CD4-positive, alpha-beta T cell treated with Interleukin-4 for 1 hour (primary cell): ENCODE data around the gene TMCO1.
"Not testable (repeated sequence)": the region's sequence is repeated elsewhere in the genome, so short reads cannot be mapped to it uniquely, and the experiment has no call there.

Experiments
- DNase-seq, 2 donors: peaks; one replicate each; pipeline ENCODE4 v3.0.0-alpha.2; 2020 to 2022

The TMCO1 gene

DNA sequence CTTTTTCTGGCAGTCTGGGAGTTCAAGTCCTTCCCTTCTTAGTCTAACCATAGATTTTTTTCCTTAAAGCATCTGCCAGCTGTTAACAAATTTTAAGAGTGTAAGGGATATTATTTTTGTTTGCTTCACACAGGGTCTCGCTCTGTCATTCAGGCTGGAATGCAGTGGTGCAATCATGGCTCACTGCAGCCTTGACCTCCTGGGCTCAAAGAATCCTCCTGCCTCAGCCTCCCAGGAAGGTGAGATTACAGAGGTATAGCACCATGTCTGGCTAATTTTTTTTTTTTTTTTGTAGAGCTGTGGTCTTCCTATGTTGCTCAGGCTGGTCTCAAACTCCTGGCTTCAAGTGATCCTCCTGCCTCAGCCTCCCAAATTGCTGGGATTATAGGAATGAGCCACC lies 23.8 kb downstream of the TMCO1 start:
- DNase-seq: not testable (repeated sequence)

DNA sequence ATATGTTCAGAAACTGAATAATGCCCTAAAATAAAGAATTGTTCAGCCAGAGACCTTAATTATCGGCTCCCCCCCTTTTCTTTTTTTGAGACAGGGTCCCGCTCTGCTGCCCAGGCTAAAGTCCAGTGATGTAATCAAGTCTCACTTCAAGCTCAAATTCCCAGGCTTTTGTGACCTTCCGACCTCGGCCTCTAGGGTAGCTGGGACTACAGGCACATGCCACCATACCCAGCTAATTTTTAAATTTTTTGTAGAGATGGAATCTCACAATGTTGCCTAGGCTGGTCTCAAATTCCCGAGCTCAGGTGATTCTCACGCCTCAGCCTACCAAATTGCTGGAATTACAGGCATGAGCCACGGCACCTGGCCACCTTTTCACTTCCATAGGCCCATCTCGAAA lies 26.5 kb downstream of the TMCO1 start:
- no peak for DNase-seq

DNA sequence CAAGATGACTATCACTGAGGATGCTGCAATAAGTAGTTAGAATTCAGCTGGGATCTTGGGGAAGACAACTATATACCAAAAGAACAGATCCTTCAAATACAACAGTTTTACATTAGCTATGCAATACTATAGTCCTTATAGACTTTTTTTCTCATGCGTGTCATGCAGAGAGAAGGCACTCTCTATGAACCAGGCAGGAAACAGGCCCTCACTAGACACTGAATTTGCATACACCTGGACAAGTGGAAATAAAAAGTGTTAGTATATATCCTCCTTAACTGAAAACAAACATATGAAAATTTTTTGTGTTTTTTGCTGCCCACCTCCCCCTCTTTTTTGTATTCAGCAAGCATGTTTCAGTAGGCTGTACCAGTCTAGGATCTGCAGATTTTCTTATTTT lies 29.9 kb downstream of the TMCO1 start:
- no peak for DNase-seq

DNA sequence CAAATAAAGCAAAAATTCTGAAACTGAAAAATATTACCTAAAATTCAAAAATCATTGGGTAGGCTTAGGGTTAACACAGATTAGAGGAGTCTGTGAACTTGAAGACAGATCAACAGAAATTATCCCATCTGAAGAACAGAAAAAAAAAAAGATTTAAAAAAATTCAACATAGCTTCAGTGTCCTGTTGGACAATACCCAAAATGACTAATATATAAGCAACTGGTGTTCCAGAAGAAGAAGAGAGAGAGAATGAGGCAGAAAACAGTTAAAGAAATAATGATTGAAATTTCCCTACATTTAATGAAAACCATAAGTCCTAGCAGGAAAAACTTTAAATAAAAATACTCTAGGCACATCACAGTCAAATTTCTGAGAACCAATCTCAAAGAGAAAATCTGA lies 31.5 kb downstream of the TMCO1 start:
- no peak for DNase-seq

DNA sequence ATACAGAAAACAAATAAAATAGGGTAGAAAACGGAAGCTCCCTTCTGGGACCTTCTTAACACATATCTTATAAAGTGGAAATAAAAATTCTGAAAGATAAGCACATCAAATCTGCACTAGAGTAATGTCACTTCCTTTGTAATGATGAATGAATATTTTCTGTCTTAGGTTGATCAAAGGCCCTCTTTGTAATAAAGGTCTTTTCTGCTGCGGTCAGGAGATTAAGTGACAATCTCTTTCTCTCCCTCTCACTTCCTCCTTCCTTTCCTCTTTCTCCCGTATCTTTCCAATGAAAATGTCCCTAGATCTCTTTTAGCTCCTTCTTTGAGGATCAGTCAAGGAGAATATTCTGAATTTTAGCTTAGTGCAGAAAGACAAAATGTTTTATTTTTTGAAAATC lies 33.8 kb downstream of the TMCO1 start:
- no peak for DNase-seq

DNA sequence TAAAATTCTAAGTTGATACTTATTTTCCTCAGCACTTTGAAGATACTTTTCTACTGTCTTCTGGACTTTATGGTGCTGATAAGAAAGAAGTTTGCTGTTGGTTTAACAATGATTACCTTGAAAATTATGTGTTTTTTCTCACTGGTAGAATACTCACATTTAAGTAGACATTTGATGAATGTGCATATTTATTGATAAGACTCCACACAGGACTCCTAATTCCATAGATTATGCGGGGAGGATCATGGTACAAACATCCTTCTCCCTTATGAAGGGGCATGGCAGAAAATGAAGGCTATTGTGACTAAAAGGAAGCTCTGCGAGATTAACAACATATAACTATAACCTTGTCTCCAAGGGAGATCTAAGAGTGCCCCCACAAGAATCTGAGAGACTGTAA lies 41.8 kb downstream of the TMCO1 start:
- DNase-seq: no peak

DNA sequence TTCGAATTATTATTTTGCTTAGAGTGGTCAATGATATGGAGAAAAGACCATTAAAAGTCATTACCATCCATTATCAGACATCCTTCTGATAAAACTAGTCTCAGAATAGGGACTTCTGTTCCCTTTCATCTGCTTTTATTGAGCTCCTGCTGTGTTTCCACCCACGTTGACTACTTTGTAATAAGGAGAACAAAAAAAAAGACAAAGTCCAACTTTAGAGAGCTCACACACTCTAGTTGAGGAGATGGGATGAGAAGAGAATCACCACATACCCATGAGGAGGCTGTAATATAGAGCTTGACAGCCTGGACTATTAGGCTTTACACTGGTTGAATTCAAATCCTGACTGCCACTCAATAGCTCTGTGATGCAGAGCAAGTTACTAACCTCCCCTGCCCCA lies 42.5 kb downstream of the TMCO1 start:
- no peak for DNase-seq

DNA sequence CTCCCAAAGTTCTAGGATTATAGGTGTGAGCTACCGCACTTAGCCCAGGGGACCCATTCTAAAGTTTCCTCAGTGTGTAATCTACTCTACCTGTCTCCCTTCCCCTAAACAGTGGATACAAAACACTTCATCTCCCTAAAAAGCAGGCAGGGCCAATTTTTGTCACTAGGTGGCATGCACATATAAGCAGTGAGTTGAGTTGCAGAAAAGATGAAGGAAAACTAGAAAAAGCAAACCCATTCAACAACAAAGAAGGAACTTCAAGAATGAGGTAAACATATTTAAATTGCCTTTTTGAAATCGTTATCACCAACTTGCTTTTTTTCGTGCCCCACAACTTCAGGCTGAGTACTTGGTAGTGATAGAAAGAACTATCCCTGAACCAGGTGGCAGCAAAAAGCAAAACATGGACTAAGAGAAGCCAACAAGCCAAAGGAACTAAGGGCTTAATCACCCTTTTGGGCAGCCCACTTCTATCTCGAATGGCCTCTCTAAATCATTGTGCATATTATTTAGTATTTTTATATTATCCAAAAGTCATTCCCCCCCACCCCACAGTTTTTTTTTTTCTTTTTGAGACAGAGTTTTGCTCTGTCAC lies 50.7 kb downstream of the TMCO1 start:
- DNase-seq: peak; percentile 34 to 46

DNA sequence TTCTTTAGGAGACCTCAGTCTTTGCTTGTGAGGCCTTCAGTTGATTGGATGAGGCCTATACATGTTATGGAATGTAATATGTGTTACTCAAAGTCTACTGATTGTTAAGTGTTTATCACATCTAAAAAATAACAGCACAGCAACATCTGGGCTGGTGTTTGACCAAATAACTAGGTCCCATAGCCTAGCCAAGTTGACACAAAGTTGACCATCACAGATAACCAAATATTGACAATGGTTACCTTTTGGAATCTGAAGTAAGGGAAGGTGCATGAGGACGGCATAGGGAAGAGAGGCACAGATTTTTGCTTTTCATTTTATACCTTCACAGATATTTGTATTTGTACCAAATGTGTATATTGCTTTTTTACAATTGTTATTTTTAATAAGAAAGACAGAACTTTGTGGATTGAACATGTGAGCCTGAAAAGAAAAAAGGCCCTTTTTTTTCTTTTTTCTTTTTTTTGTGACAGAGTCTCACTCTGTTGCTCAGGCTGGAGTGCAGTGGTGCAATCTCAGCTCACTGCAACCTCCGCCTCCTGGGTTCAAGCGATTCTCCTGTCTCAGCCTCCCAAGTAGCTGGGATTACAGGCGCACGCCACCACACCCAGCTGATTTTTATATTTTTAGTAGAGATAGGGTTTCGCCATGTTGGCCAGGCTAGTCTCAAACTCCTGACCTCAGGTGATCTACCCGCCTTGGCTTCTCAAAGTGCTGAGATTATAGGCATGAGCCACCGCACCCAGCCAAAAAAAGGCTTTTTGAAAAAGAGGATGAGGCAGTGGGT lies 52.2 kb downstream of the TMCO1 start:
- DNase-seq: not testable (repeated sequence)

DNA sequence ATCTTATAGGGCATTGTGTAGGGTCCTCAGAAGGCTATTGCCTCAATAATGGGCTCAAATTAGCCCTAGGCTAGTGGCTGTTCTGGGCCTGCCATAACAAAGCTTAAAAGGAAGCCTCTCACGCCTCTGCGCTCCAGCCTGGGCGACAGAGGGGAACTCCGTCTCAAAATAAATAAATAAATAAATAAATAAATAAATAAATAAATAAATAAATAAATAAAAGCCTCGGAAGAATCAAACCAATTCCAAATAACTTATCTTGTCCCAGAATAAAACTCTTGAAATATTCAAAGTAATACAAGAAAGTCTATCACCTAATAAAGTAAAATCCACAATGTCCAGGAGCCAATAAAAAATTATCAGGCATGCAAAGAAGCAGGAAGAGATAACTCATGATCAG lies 55.9 kb downstream of the TMCO1 start:
- no peak for DNase-seq

DNA sequence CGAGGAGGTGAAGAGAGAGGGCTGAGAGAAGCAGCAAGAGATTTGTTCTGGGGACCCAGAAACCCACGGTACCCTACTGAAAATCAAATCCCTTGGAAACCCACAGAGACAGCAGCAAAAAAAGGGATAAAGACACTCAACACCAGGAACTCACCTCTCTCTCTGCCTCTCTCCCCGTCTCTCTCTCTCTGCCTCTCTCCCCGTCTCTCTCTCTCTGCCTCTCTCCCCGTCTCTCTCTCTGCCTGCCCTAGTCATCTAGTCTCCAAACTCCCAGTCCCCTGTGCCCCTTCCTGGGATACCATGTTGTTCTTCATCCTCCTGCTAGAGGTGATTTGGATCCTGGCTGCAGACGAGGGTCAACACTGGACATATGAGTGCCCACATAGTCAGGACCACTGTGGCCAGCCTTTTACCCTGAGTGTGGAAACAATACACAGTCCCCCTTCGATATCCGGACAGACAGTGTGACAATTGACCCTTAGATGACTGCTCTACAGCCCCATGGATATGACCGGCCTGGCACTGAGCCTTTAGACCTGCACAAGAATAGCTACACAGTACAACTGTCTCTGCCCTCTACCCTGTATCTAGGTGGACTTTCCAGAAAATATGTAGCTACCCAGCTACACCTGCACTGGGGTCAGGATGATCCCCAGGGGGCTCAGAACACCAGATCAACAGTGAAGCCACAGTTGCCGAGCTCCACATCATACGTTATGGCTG lies 60.5 kb downstream of the TMCO1 start:
- no peak for DNase-seq

DNA sequence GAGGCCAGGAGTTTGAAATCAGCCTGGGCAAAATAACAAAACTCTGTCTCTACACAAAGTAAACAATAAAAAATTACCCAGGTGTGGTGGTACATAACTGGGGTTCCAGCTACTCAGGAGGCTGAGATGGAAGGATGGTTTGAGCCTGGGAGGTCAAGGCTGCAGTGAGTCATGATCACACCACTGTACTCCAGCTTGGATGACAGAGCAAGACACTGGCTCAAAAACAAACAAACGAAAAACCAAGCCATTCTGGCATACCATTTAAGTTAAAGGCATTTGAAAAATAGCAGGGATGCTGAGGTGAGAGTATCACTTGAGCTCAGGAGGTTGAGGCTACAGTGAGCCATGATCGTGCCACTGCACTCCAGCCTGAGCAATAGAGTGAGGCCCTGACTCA lies 65.0 kb downstream of the TMCO1 start:
- DNase-seq: no peak

DNA sequence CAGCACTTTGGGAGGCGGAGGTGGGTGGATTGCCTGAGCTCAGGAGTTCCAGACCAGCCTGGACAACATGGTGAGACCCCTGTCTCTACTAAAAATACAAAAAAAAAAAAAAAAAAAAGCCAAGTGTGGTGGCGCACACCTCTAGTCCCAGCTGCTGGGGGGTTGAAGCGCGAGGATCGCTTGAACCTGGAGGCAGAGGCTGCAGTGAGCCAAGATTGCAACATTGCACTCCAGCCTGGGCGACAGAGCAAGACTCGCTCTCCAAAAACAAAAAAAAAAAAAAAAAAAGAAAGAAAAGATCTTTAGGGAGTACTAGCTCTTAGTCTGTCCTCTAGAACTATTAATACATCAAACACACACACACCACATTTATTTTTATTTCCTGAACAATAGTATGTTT lies 66.7 kb downstream of the TMCO1 start:
- not testable (repeated sequence) for DNase-seq

DNA sequence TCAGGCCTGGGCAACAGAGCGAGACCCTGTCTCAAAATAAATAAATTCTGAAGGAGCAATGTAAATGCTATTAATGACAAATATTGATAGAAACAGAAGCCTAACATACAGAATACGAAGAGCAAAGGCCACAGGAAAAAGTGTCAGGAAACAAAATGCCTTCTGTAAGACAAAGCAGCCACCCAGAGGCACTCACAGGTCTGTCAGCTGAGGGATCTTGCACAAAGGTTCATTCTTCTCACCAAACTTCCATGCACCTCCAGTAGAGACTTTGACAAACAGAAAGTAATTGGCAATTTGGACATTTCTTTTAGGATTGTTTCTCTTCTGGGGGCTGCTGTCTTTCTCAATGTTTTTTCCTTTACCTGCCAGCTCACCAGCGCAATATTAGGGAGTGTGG lies 69.1 kb downstream of the TMCO1 start:
- no peak for DNase-seq

DNA sequence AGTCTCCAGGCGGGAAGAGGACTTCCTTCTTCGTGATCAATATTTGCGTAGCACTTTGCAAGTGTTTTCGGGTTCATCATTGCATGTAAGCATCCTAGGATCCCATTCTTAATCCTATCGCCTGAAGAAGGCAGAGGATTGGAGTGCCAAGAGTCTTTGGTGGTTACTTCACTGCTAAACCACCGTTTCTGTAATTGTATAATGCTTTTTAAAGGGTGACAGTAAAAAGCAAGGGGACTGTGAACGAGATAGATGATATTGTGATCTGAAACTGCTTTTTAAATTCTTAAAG lies 70.0 kb downstream of the TMCO1 start:
- DNase-seq: no peak

DNA sequence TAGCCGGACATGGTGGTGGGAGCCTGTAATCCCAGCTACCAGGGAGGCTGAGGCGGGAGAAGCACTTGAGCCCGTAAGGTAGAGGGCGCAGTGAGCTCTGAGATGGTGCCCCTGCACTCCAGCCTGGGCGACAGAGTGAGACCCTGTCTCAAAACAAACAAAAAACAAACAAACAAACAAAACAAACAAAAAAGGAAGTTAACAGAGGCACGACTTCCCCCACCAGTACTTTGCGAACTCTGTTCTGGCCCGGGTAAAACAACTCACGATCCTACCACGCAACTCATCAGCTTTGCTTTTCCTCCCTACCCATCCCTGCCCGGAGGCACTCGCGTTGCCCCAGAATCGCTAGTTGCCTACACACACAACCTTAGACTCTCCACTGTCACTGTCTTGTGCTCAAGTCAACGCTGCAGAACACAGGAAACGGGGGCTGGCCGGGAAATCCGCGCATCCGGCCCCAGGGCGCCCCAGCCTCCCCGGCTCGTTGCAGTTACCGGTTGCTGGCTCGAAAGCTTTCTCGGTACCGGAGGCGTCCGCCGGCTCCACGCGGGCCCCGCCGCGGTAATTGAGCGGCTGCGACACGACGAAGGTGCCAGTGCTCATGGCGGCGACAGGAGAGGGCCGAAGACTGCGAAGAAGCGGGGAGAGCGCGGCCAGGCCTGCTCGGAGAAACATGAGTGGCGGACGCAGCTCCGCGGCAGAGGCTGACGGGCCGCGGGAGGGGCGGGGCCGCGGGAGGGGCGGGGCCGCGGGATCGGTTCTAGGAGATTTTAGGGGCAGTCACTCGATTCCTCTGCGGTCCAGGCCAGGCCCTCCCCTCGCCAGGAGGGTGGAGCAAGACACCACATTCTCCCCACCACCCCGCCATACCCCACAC lies 70.5 kb downstream of the TMCO1 start, which contains the start of gene ALDH9A1:
Gene ALDH9A1, minus strand, starts transcription at position 682 of the 880 bp plus-strand sequence. Its CDS starts 4 bp downstream, at position 678.
- peak; percentile 86 to 89 for DNase-seq

DNA sequence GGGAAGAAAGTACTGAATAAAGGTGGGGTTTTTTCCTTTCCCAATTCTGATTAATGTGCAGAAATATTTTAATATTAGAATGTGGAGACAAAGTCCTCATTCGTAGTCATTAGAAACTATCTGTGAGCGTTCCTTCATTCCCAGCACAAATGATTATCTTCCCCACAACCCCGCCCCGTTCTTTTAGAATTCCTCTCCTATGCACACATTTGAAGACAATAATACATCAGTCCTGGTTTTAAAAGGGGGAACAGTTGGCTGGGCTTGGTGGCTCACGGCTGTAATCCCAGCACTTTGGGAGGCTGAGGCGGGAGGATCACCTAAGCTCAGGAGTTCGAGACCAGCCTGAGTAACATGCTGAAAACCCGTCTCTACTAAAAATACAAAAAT lies 71.2 kb downstream of the TMCO1 start:
- no peak for DNase-seq

DNA sequence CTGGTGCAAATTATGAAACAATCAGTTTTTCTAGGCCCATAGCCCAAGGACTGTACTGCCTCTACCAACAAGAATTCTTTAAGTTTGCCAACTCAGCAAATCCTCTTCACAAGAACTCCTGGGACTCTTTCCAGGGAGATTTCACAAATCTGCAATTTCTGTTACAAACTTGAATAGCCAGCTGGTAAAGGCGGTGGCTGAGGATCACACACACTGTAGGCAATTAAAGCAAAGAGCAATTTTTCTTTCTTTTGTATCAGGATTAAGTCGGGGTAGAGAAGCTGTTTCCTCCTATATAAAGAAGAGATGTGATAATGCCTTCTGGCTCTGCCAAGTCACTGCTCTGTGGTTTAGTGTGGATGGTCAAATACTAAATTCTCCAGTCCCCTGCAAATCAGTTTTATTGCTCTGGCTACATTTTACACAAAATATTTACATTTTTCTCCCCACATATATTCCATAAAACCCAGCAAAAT lies 72.0 kb downstream of the TMCO1 start:
- DNase-seq: no peak

DNA sequence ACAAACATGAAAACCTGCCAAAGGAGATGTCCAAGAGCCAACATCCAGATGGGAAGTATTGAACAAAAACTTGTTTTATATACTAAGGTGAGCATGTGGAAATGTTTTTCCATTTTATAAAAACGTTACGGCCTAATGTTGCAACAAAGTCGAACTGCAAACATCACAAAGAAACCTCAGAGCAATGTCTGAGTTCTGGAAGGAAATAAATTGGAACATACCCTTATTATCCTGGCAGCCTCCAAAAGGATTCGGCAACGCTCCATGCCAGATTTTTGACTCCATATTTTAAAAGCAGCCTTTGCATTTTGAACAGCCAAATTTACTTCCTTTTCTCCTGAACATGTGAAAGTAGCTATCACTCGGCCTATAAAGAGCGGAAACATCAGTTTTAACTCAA lies 73.6 kb downstream of the TMCO1 start:
- DNase-seq: no peak

DNA sequence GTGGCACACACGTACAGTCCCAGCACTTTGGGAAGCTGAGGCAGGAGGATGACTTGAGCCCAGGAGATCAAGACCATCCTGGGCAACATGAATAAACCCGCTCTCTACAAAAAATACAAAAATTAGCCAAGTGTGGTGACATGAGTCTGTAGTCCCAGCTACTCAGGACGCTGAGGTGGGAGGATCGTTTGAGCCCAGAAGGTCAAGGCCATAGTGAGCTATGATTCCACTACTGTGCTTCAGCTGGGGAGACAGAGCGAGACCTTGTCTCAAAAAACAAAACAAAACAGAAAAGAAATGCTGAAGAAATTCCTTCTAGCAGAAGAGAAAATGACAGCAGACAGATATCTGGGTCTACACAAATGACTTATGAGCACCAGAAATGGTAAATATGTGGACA lies 80.6 kb downstream of the TMCO1 start:
- no peak for DNase-seq

DNA sequence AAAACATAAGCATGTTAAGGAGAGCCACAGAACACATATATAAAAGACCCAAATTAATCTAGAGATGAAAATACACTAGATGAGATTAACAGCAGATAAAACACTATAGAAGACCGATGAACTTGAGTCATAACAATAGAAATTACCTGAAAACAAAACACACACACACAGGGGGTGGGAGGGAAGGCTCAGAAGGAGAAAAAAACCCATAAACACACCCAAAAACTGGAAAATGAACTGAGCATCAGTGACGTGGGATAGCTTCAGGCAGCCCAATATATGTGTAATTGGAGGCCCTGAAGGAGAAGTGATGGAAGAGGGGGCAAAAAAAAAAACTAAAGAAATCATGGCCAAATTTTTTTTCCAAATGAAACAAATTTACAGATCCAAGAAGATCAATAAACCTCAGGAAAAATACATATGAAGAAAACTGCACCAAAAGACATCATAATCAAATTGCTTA lies 81.7 kb downstream of the TMCO1 start:
- DNase-seq: no peak

DNA sequence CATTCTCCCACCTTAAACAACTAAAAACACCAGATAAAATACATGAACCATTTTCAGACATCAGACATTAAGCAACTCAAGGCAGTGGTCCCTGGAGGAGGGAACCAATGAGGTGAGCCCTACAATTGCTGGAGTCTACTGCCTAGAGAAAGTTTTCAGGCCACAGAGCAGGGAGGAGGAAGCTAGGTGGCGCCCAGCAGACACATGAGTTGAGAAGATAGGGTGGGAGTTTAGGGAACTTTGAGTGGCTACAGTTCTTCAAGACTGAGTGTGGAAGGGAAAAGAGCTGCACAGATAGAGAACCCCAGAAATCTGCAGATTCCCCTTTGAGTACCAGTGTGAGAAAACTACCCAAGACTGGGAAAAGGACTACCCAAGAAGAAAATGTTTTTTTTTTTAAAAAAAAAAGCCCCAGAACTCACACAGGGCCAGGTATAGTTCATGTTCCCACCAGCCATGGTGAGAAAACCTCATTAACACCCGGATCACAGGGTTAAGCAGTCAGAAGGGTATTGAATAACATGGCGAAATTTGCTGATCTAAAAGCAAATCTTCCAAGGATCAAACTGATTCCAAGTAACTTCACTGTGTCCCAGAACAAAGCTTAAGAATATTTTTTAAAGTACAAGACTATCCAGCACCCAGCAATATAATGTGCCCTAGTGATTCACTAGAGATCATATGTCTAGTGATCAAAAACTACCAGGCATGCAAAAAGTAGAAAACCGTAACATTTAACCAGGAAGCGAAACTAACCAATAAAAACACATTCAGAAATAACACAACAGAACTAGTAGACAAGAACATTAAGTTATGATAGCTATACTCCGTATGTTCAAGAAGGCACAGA lies 82.3 kb downstream of the TMCO1 start:
- DNase-seq: peak in 1 of 2 donors; percentile 16
